Mesenchymal stem cell (in vitro differentiated cells and primary cell): Measurements from ENCODE around the gene DUSP9.

Experiments
- DNase-seq: peaks from one replicate; pipeline ENCODE4 v3.0.0-alpha.2; 2013
- H2AFZ ChIP-seq: one replicate; pipeline ENCODE4 v1.6.1; 2013; ENCODE audit warnings: low read depth, mild to moderate bottlenecking, control low read depth, inconsistent platforms, low read length, moderate library complexity
- H2AK5ac ChIP-seq: 2 replicates; pipeline ENCODE4 v1.6.1; 2013; ENCODE audit warnings: low read length, moderate library complexity, mild to moderate bottlenecking, inconsistent platforms; ENCODE audit not compliant: severe bottlenecking
- H2BK120ac ChIP-seq: one replicate; pipeline ENCODE4 v1.6.1; 2013; ENCODE audit warnings: low read depth, mild to moderate bottlenecking, inconsistent platforms, low read length, moderate library complexity
- H2BK12ac ChIP-seq, 2 experiments: one replicate each; pipeline ENCODE4 v1.6.1; 2013; ENCODE audit warnings: inconsistent platforms in 2 of 2, low read length in 2 of 2, mild to moderate bottlenecking in 2 of 2, moderate library complexity in 2 of 2, control low read depth in 1 of 2
- H2BK15ac ChIP-seq: one replicate; pipeline ENCODE4 v1.6.1; 2013; ENCODE audit warnings: mild to moderate bottlenecking, low read depth, inconsistent platforms; ENCODE audit not compliant: poor library complexity, severe bottlenecking
- H2BK5ac ChIP-seq: 2 replicates; pipeline ENCODE4 v1.6.1; 2013; ENCODE audit warnings: low read depth, mild to moderate bottlenecking, low read length, control low read depth, inconsistent platforms; ENCODE audit not compliant: poor library complexity, severe bottlenecking
- H3K14ac ChIP-seq, 2 experiments: one replicate each; pipeline ENCODE4 v1.6.1; 2013; ENCODE audit warnings: inconsistent platforms in 2 of 2, low read length in 2 of 2, control low read depth in 1 of 2, mild to moderate bottlenecking in 1 of 2, moderate library complexity in 1 of 2
- H3K18ac ChIP-seq, 2 experiments: one replicate each; pipeline ENCODE4 v1.6.1; 2013; ENCODE audit warnings: inconsistent platforms in 2 of 2, low read length in 2 of 2, control low read depth in 1 of 2, low read depth in 1 of 2, mild to moderate bottlenecking in 1 of 2
- H3K23ac ChIP-seq, 2 experiments: one replicate each; pipeline ENCODE4 v1.6.1; 2013; ENCODE audit warnings: inconsistent platforms in 2 of 2, low read length in 2 of 2, mild to moderate bottlenecking in 2 of 2, moderate library complexity in 2 of 2, control low read depth in 1 of 2
- H3K27ac ChIP-seq: 2 replicates; pipeline ENCODE4 v1.5.1; 2013; ENCODE audit warnings: mild to moderate bottlenecking, moderate library complexity, low read length, control low read depth, inconsistent platforms; ENCODE audit not compliant: poor library complexity, severe bottlenecking
- H3K27me3 ChIP-seq, 2 experiments: 2 replicates each; pipeline versions ENCODE4 v1.6.1 to v1.7.0; 2013; ENCODE audit warnings: low read length in 2 of 2, mild to moderate bottlenecking in 2 of 2, moderate library complexity in 2 of 2, control low read depth in 1 of 2, inconsistent platforms in 1 of 2; ENCODE audit not compliant: control insufficient read depth in 1 of 2, insufficient read depth in 1 of 2
- H3K36me3 ChIP-seq, 2 experiments: 2 replicates each; pipeline versions ENCODE4 v1.6.1 to v1.7.0; 2013; ENCODE audit warnings: low read length in 2 of 2, control low read depth in 1 of 2, inconsistent platforms in 1 of 2, low read depth in 1 of 2, mild to moderate bottlenecking in 1 of 2; ENCODE audit not compliant: insufficient read depth in 2 of 2, control insufficient read depth in 1 of 2
- H3K4ac ChIP-seq, 2 experiments: one replicate each; pipeline ENCODE4 v1.6.1; 2013; ENCODE audit warnings: inconsistent platforms in 2 of 2, low read length in 2 of 2, mild to moderate bottlenecking in 2 of 2, moderate library complexity in 2 of 2, control low read depth in 1 of 2, low read depth in 1 of 2
- H3K4me1 ChIP-seq: 2 replicates; pipeline ENCODE4 v1.6.1; 2013; ENCODE audit warnings: low read depth, low read length, control low read depth; ENCODE audit not compliant: control insufficient read depth, insufficient read depth
- H3K4me2 ChIP-seq: 2 replicates; pipeline ENCODE4 v1.6.1; 2013; ENCODE audit warnings: low read length, mild to moderate bottlenecking, inconsistent platforms; ENCODE audit not compliant: poor library complexity, severe bottlenecking
- H3K4me3 ChIP-seq, 2 experiments: 2 replicates each; pipeline versions ENCODE4 v1.5.1 to v1.7.0; 2013; ENCODE audit warnings: low read length in 2 of 2, mild to moderate bottlenecking in 2 of 2, control low read depth in 1 of 2, low read depth in 1 of 2; ENCODE audit not compliant: insufficient read depth in 1 of 2
- H3K79me1 ChIP-seq: replicated peaks from 2 replicates; pipeline ENCODE4 v1.6.1; 2013; ENCODE audit warnings: mild to moderate bottlenecking, control low read depth, low read length, inconsistent platforms; ENCODE audit not compliant: poor library complexity, severe bottlenecking
- H3K9ac ChIP-seq: 2 replicates; pipeline ENCODE4 v1.7.0; 2013; ENCODE audit warnings: mild to moderate bottlenecking, low read length, moderate library complexity
- H3K9me3 ChIP-seq: 2 replicates; pipeline ENCODE4 v1.7.0; 2013; ENCODE audit warnings: mild to moderate bottlenecking, low read length; ENCODE audit not compliant: control insufficient read depth
- H4K8ac ChIP-seq: one replicate; pipeline ENCODE4 v1.6.1; 2013; ENCODE audit warnings: inconsistent platforms, mild to moderate bottlenecking, low read length, moderate library complexity
- H4K91ac ChIP-seq: one replicate; pipeline ENCODE4 v1.6.1; 2013; ENCODE audit warnings: mild to moderate bottlenecking, low read length, inconsistent platforms
- WGBS: methylation state at CpG from one replicate; pipeline ENCODE4 v1.1.7; 2013; ENCODE audit warnings: mixed read lengths; 5-methylcytosine and 5-hydroxymethylcytosine counted together

Gene DUSP9

GRCh38 chrX:153622661-153623309 lies 24.2 kb upstream of the DUSP9 start:
- Histone ChIP-seq H3K23ac (no peak overlapping the region), H2BK120ac (no peak overlapping the region), H2AK5ac (no peak overlapping the region), H2BK15ac (no peak overlapping the region), H3K27ac (peak overlapping the region; percentile 80), H4K91ac (no peak overlapping the region), H2BK12ac (no peak overlapping the region), H3K4ac (no peak overlapping the region), H3K9me3 (no peaks in the 10 kb centered on the region), H2BK5ac (no peak overlapping the region), H3K4me3 (no peak overlapping the region), H3K4me2 (peak overlapping the region; percentile 16), H4K8ac (no peak overlapping the region), H3K79me1 (no peaks in the 10 kb centered on the region), H3K9ac (no peak overlapping the region), H3K14ac (no peak overlapping the region), H2AFZ (no peak overlapping the region), H3K4me1 (peaks cover 23% of the 10 kb centered on the region), H3K27me3 (peaks cover 0 to 72% of the 10 kb centered on the region in 2 experiments), H3K18ac (no peak overlapping the region), H3K36me3 (no peaks in the 10 kb centered on the region)
- 82% methylated on average over 12 of the region's 17 CpGs for WGBS
- DNase-seq: no peak

- DNase-seq: no peak
- H3K27ac ChIP-seq: peak overlapping the region; percentile 24
- no peak overlapping the region for H2BK120ac ChIP-seq
- peaks cover 28% of the 10 kb centered on the region for H3K4me1 ChIP-seq
- no peak overlapping the region for H3K14ac ChIP-seq
- H2BK15ac ChIP-seq: no peak overlapping the region
- no peak overlapping the region for H2BK12ac ChIP-seq
- H3K4me2 ChIP-seq: no peak overlapping the region
- H3K9me3 ChIP-seq: no peaks in the 10 kb centered on the region
- 82% methylated on average over 15 of the region's 16 CpGs for WGBS
- H3K23ac ChIP-seq: no peak overlapping the region
- no peak overlapping the region for H3K4me3 ChIP-seq
- H3K36me3 ChIP-seq: no peaks in the 10 kb centered on the region
- H2AK5ac ChIP-seq: peak overlapping the region; percentile 6
- H2AFZ ChIP-seq: no peak overlapping the region
- H3K27me3 ChIP-seq: peaks cover 0 to 72% of the 10 kb centered on the region in 2 experiments
- H3K79me1 ChIP-seq: no peaks in the 10 kb centered on the region
- no peak overlapping the region for H4K8ac ChIP-seq
- no peak overlapping the region for H2BK5ac ChIP-seq
- no peak overlapping the region for H3K4ac ChIP-seq
- H4K91ac ChIP-seq: no peak overlapping the region
- no peak overlapping the region for H3K9ac ChIP-seq
- no peak overlapping the region for H3K18ac ChIP-seq
Observed at GRCh38 chrX:153623310-153624029, 23.5 kb upstream of the DUSP9 start.

GRCh38 chrX:153624196-153625091 lies 22.6 kb upstream of the DUSP9 start:
- Histone ChIP-seq H3K9me3 (no peaks in the 10 kb centered on the region), H4K91ac (no peak overlapping the region), H2AFZ (no peak overlapping the region), H3K27ac (no peak overlapping the region), H3K4me1 (peaks cover 35% of the 10 kb centered on the region), H3K14ac (no peak overlapping the region), H3K4ac (no peak overlapping the region), H3K9ac (no peak overlapping the region), H3K36me3 (no peaks in the 10 kb centered on the region), H2BK12ac (no peak overlapping the region), H3K4me3 (no peak overlapping the region), H3K79me1 (no peaks in the 10 kb centered on the region), H3K18ac (no peak overlapping the region), H2AK5ac (peak overlapping the region; percentile 37), H3K4me2 (no peak overlapping the region), H3K23ac (no peak overlapping the region), H2BK15ac (no peak overlapping the region), H3K27me3 (peaks cover 0 to 71% of the 10 kb centered on the region in 2 experiments), H2BK5ac (no peak overlapping the region), H4K8ac (no peak overlapping the region), H2BK120ac (no peak overlapping the region)
- 91% methylated on average over 12 of the region's 15 CpGs for WGBS
- no peak for DNase-seq
